Neural cell (in vitro differentiated cells): ENCODE measurements around the gene STARD6. TPM values are rescaled to one million over a fixed set of nuclear protein-coding genes. Genes with fewer than 3 reads are reported as not detected.
"Not testable (repeated sequence)": the region's sequence is repeated elsewhere in the genome, so short reads cannot be mapped to it uniquely, and the experiment has no call there.

Experiments used
- H2AFZ ChIP-seq: fragments of 200-600, 300-800 bp; sonication (generic), shearing (Covaris generic); 2 replicates; pipeline ENCODE4 v1.6.0; 2014; ENCODE audit warnings: low read depth, mild to moderate bottlenecking, antibody characterized with exemption, low read length, moderate library complexity
- H3F3A ChIP-seq: fragments of 200-600 bp; shearing (Covaris generic); 2 replicates; pipeline ENCODE4 v1.6.1; 2016; ENCODE audit warnings: mild to moderate bottlenecking, moderate library complexity, mixed read lengths, antibody characterized with exemption, low read length; ENCODE audit not compliant: insufficient read depth, poor library complexity, severe bottlenecking
- H3K27ac ChIP-seq: fragments of 200-600, 300-800 bp; sonication (generic), shearing (Covaris generic); 2 replicates; pipeline ENCODE4 v1.5.1; 2014; ENCODE audit warnings: mild to moderate bottlenecking, low read length, moderate library complexity
- H3K27me3 ChIP-seq: fragments of 300-800, 200-600 bp; sonication (generic), shearing (Covaris generic); 2 replicates; pipeline ENCODE4 v1.6.0; 2014; ENCODE audit warnings: mild to moderate bottlenecking, low read depth, low read length, moderate library complexity; ENCODE audit not compliant: insufficient read depth
- H3K36me3 ChIP-seq: fragments of 300-800, 200-600 bp; sonication (generic), shearing (Covaris generic); 2 replicates; pipeline ENCODE4 v1.5.1; 2014; ENCODE audit warnings: mild to moderate bottlenecking, antibody characterized with exemption, low read length, moderate library complexity; ENCODE audit not compliant: insufficient read depth
- H3K4me2 ChIP-seq: fragments of 300-800, 200-600 bp; sonication (generic), shearing (Covaris generic); 2 replicates; pipeline ENCODE4 v1.6.0; 2014; ENCODE audit warnings: mild to moderate bottlenecking, low read length
- H3K4me3 ChIP-seq: fragments of 300-800, 200-600 bp; sonication (generic), shearing (Covaris generic); 2 replicates; pipeline ENCODE4 v1.5.1; 2014; ENCODE audit warnings: mild to moderate bottlenecking, low read length, moderate library complexity
- H3K79me2 ChIP-seq: fragments of 200-600 bp; shearing (Covaris generic); replicated peaks from 2 replicates; pipeline ENCODE4 v1.6.0; 2014; ENCODE audit warnings: mild to moderate bottlenecking, low read length, moderate library complexity; ENCODE audit not compliant: insufficient read depth
- H3K9ac ChIP-seq: fragments of 300-800, 200-600 bp; sonication (generic), shearing (Covaris generic); 2 replicates; pipeline ENCODE4 v1.6.1; 2016; ENCODE audit warnings: mild to moderate bottlenecking, low read length, mixed read lengths
- H3K9me2 ChIP-seq: fragments of 200-600 bp; shearing (Covaris generic); 2 replicates; pipeline ENCODE4 v1.6.1; 2016; ENCODE audit warnings: mild to moderate bottlenecking, low read length, mixed read lengths; ENCODE audit not compliant: insufficient read depth
- H3K9me3 ChIP-seq: fragments of 200-600, 300-800 bp; sonication (generic), shearing (Covaris generic); 2 replicates; pipeline ENCODE4 v1.6.1; 2016; ENCODE audit warnings: mild to moderate bottlenecking, mixed run types, low read length, moderate library complexity, mixed read lengths
- H4K20me1 ChIP-seq: fragments of 200-600 bp; shearing (Covaris generic); 2 replicates; pipeline ENCODE4 v1.6.1; 2016; ENCODE audit warnings: mild to moderate bottlenecking, mixed run types; ENCODE audit not compliant: insufficient read depth
- EP300 ChIP-seq: fragments of 450-650 bp; conservative IDR thresholded peaks from 2 replicates; pipeline ENCODE4 v1.6.1; 2014; ENCODE audit warnings: antibody characterized with exemption, mild to moderate bottlenecking, moderate library complexity; ENCODE audit not compliant: poor library complexity, severe bottlenecking
- EZH2 ChIP-seq: fragments of 200-600, 300-800 bp; shearing (Covaris generic), sonication (generic); IDR thresholded peaks from 2 replicates; pipeline ENCODE4 v1.6.1; 2014; ENCODE audit warnings: antibody characterized with exemption, low read length, borderline replicate concordance, mild to moderate bottlenecking; ENCODE audit not compliant: insufficient read depth, poor library complexity, severe bottlenecking
- MXI1 ChIP-seq: fragments of 450-650 bp; conservative IDR thresholded peaks from 2 replicates; pipeline ENCODE4 v1.6.1; 2014; ENCODE audit warnings: antibody characterized with exemption, mild to moderate bottlenecking; ENCODE audit not compliant: poor library complexity, severe bottlenecking
- RAD21 ChIP-seq: fragments of 450-650 bp; conservative IDR thresholded peaks from 2 replicates; pipeline ENCODE4 v1.6.1; 2014; ENCODE audit warnings: antibody characterized with exemption, mild to moderate bottlenecking, moderate library complexity
- TAF1 ChIP-seq: IDR thresholded peaks from 2 replicates; pipeline ENCODE4 v1.6.1; 2012; ENCODE audit warnings: low read depth
- polyA plus RNA-seq: library from polyadenylated mRNA; depleted of rRNA; stranded (reverse); fragments of >200 nt; gene quantifications from 2 replicates; pipeline ENCODE4 v1.2.3, GENCODE V29; 2014
- TF ChIP-seq, protein P1 (sequence below): IDR thresholded peaks from 2 replicates; pipeline ENCODE4 v1.6.1; 2012; ENCODE audit warnings: borderline replicate concordance
- TF ChIP-seq, protein P2 (sequence below): fragments of 450-650 bp; IDR thresholded peaks from 2 replicates; pipeline ENCODE4 v1.5.1; 2014; ENCODE audit warnings: antibody characterized with exemption, mild to moderate bottlenecking, moderate library complexity; ENCODE audit not compliant: poor library complexity, severe bottlenecking

STARD6 gene
- polyA plus RNA-seq, 1 donor from 2014 or later, result not detected

DNA sequence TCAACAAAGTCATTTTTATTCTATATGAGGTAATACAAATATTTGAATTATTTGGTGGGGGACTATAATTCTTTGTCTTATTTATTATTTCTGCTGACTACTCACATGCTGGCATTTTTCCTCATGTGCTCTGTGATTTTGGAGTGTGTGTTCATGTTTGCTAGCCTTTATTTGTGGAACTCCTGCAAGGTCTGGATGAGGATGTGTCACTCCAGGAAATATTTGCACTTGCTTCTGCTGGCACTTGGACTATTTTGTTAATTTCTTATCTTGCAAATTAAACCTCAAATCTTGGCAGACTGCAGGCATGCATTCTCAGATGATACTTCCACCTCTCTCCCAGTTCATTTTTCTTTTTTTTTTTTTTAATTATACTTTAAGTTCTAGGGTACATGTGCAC lies 54.2 kb downstream of the STARD6 start:
- no peaks in the 10 kb centered on the region for H3F3A ChIP-seq
- H3K79me2 ChIP-seq, result no peaks in the 10 kb centered on the region
- no peak overlapping the region for H3K4me3 ChIP-seq
- H3K9me3 ChIP-seq, result no peaks in the 10 kb centered on the region
- no peak overlapping the region for H3K27ac ChIP-seq
- no peaks in the 10 kb centered on the region for H3K27me3 ChIP-seq
- no peak overlapping the region for H3K9ac ChIP-seq
- H4K20me1 ChIP-seq, result no peaks in the 10 kb centered on the region
- no peaks in the 10 kb centered on the region for H3K36me3 ChIP-seq
- TF ChIP-seq, protein P1, sequence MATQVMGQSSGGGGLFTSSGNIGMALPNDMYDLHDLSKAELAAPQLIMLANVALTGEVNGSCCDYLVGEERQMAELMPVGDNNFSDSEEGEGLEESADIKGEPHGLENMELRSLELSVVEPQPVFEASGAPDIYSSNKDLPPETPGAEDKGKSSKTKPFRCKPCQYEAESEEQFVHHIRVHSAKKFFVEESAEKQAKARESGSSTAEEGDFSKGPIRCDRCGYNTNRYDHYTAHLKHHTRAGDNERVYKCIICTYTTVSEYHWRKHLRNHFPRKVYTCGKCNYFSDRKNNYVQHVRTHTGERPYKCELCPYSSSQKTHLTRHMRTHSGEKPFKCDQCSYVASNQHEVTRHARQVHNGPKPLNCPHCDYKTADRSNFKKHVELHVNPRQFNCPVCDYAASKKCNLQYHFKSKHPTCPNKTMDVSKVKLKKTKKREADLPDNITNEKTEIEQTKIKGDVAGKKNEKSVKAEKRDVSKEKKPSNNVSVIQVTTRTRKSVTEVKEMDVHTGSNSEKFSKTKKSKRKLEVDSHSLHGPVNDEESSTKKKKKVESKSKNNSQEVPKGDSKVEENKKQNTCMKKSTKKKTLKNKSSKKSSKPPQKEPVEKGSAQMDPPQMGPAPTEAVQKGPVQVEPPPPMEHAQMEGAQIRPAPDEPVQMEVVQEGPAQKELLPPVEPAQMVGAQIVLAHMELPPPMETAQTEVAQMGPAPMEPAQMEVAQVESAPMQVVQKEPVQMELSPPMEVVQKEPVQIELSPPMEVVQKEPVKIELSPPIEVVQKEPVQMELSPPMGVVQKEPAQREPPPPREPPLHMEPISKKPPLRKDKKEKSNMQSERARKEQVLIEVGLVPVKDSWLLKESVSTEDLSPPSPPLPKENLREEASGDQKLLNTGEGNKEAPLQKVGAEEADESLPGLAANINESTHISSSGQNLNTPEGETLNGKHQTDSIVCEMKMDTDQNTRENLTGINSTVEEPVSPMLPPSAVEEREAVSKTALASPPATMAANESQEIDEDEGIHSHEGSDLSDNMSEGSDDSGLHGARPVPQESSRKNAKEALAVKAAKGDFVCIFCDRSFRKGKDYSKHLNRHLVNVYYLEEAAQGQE, result no peak
- TF ChIP-seq MXI1 (no peak), RAD21 (no peak), EP300 (no peak), EZH2 (no peak)
- TF ChIP-seq, protein P2, sequence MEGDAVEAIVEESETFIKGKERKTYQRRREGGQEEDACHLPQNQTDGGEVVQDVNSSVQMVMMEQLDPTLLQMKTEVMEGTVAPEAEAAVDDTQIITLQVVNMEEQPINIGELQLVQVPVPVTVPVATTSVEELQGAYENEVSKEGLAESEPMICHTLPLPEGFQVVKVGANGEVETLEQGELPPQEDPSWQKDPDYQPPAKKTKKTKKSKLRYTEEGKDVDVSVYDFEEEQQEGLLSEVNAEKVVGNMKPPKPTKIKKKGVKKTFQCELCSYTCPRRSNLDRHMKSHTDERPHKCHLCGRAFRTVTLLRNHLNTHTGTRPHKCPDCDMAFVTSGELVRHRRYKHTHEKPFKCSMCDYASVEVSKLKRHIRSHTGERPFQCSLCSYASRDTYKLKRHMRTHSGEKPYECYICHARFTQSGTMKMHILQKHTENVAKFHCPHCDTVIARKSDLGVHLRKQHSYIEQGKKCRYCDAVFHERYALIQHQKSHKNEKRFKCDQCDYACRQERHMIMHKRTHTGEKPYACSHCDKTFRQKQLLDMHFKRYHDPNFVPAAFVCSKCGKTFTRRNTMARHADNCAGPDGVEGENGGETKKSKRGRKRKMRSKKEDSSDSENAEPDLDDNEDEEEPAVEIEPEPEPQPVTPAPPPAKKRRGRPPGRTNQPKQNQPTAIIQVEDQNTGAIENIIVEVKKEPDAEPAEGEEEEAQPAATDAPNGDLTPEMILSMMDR, result no peak
- no peak overlapping the region for H2AFZ ChIP-seq
- H3K9me2 ChIP-seq, result no peaks in the 10 kb centered on the region
- H3K4me2 ChIP-seq, result no peak overlapping the region

DNA sequence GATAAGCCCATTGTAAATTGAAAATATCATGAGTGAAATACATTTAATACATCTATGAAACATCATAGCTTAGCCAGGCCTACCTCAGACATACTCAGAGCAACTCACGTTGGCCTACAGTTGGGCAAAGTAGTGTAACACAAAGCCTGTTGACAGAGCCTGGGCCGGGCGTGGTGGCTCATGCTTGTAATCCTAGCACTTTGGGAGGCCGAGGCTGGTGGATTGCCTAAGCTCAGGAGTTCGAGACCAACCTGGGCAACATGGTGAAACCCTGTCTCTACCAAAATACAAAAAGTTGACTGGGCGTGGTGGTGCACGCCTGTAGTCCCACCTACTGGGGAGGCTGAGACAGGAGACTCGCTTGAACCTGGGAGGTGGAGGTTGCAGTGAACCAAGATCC lies 58.7 kb downstream of the STARD6 start:
- H3K27ac ChIP-seq, H3K9me2 ChIP-seq, H3K9ac ChIP-seq, H3K4me3 ChIP-seq, H3K9me3 ChIP-seq, H3K79me2 ChIP-seq, H3K4me2 ChIP-seq, H3K27me3 ChIP-seq, H3K36me3 ChIP-seq, H2AFZ ChIP-seq, H4K20me1 ChIP-seq, H3F3A ChIP-seq: not testable (repeated sequence)

DNA sequence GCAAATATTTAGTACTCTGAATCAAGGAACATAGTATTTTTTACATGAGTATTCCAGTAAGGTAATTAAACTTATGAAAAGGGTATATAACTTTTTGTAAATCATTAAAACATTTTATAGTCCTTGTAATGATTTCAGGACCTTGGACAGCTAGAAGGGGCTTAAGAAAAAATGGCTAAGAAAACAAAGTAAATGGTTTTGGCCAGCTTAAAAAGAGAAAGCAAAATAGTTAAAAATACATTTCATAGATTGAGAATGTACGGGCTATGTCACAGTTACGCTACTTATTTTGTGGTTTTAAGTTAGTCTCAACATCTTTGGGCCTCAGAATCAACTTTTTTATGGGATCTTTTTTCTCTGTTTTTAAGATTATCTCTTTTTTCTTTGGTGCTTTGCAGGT lies 61.6 kb downstream of the STARD6 start:
- no peak for TF ChIP-seq TAF1
- H3K9ac ChIP-seq, result no peak overlapping the region
- no peak overlapping the region for H3K4me3 ChIP-seq
- H3K27me3 ChIP-seq, result no peaks in the 10 kb centered on the region
- peaks cover 2% of the 10 kb centered on the region for H3K36me3 ChIP-seq
- no peaks in the 10 kb centered on the region for H3K9me2 ChIP-seq
- no peak overlapping the region for H3K4me2 ChIP-seq
- H3K79me2 ChIP-seq, result no peaks in the 10 kb centered on the region
- H3K27ac ChIP-seq, result no peak overlapping the region
- no peak overlapping the region for H2AFZ ChIP-seq
- H3F3A ChIP-seq, result no peaks in the 10 kb centered on the region
- no peaks in the 10 kb centered on the region for H3K9me3 ChIP-seq
- no peaks in the 10 kb centered on the region for H4K20me1 ChIP-seq
